C4-2B (cell line): ENCODE results near the gene FBXL13.

Source experiments
- ZFX ChIP-seq: fragments of 450-650 bp; IDR thresholded peaks from 2 replicates; pipeline ENCODE4 v1.6.1; 2017
- TF ChIP-seq, protein P1 (sequence below): fragments of 450-650 bp; conservative IDR thresholded peaks from 2 replicates; pipeline ENCODE4 v1.5.1; 2017; ENCODE audit warnings: mild to moderate bottlenecking

DNA sequence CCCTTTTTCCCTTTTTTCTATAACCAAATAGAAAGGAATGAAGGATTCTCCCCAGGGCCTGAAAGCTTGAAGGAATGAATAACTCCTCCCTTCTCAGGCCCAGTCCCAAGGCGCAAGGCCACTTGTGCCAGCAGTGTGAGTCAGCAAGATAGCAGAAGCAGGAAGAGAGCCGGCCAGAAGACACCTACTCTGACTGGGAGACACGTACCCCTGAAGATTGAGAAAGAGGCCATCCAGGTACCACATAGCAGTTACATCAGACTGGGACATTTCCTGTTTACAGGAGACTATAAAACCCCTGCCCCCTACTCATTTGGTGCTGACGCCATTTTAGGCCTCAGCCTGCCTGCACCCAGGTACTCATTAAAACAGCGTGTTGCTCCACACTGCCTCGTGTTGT lies 96.3 kb downstream of the FBXL13 start:
- TF ChIP-seq, protein P1, sequence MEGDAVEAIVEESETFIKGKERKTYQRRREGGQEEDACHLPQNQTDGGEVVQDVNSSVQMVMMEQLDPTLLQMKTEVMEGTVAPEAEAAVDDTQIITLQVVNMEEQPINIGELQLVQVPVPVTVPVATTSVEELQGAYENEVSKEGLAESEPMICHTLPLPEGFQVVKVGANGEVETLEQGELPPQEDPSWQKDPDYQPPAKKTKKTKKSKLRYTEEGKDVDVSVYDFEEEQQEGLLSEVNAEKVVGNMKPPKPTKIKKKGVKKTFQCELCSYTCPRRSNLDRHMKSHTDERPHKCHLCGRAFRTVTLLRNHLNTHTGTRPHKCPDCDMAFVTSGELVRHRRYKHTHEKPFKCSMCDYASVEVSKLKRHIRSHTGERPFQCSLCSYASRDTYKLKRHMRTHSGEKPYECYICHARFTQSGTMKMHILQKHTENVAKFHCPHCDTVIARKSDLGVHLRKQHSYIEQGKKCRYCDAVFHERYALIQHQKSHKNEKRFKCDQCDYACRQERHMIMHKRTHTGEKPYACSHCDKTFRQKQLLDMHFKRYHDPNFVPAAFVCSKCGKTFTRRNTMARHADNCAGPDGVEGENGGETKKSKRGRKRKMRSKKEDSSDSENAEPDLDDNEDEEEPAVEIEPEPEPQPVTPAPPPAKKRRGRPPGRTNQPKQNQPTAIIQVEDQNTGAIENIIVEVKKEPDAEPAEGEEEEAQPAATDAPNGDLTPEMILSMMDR = no peak
- TF ChIP-seq ZFX = no peak
